GM18505 (cell line): Measurements from ENCODE around the gene TPRG1L.

Experiments used
- ATAC-seq: cut with Tn5 transposase; IDR thresholded peaks from one replicate; pipeline ENCODE4 v1.9.1; 2021; ENCODE audit not compliant: unreplicated experiment
- POLR2A ChIP-seq: IDR thresholded peaks from 4 replicates; pipeline ENCODE4 v1.6.1; 2011; ENCODE audit warnings: borderline replicate concordance; ENCODE audit not compliant: insufficient read depth, insufficient read length; ENCODE audit errors: extremely low read depth

The TPRG1L gene

DNA sequence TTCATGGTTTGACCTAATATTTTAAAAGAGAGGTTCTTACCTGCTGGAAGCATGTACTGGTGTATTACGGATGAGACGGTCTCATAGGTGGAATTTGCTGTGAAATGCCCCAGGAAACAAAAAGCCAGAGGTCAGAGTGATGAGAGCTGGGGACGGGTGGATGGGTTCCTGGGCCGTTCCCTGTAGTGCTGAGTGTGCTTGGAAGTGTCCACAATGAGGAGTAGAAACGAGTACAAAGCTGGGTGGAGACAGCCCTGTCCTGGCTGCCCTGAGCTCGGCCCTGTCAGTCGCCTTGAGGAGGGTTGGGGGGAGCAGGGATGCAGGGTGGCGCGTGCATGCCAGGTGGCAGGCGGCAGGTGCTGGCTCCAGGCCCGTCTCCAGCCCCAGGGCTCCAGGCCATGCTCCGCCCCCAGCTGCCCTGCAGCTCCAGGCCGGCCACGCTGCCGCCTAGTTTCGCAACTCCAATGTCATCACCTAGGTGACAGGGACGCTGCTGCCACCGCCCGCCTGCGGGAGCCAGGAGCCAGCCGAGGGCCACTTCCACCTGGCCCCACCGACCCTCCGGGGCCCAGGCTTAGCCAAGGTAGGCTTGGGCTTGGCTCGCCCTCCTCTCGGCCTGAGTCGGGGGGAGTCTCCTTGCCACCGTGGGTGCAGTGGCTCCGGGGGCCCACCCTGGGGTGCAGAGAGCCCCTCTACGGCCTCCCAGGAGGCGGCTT lies 43.9 kb downstream of the TPRG1L start:
- no peak for ATAC-seq
- TF ChIP-seq POLR2A, result no peak

DNA sequence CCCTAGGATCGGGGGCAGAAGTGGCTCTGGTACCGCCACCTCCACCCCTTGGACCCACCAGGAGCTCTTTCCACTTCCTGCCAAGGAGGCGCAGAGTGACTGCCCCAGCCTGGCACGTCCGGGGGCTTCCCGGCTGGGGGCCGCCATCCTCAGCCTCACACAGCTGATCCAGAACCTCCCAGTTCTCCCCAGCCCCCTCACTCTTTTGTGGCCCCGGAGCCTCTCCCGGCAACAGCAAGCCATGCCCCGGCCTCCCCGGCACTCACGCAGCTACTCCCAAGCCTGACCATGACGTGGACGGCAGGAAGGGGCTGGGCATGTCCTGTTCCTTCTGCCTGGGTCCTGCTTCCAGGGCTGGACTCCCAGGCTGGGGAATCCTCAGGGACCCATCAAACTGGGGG lies 44.6 kb downstream of the TPRG1L start:
- no peak for ATAC-seq
- TF ChIP-seq POLR2A, result no peak

DNA sequence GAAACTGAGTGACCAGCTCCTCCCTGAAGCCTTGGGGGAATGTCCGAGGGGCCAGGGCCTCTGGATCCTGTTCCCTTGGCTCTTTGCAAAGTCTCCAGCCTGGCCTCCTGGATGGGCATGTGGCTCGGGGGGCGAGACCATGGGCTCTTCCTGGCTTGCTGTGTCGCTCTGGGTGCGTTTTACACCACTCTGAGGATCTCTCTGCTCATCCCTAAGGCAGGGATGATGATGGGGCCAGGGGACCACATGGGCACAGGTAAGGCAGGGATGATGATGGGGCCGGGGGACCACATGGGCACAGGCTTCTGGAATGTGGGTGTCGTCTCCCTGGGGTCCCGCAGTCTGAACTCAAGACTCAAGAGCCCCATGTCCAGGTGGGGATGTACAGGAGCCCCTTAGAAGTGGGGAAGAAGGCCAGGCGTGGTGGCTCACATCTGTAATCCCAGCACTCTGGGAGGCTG lies 45.2 kb downstream of the TPRG1L start:
- TF ChIP-seq POLR2A, result no peak
- ATAC-seq, result no peak

DNA sequence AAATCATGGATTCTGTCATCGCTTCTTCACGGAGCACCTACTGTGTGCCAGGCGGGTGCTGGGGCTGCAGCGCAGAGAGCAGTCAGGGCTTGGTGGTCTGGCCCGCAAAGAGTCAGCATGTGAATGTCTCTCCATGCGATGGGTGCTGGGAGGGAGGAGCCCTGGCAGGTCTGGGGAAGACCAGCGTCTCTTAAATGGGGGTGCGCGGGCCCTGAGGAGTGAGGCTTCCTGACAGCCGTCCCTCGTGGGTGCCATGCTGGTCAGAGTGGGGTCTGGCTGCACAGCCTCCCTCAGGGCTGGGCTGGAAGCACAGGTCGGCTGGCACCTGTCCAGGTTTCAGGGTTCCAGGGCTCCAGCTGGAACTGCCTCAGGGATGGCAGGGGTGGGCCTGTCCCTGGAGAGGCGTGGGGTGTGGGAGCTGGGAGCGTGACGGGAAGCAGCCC lies 46.0 kb downstream of the TPRG1L start:
- ATAC-seq, result no peak
- TF ChIP-seq POLR2A, result no peak

DNA sequence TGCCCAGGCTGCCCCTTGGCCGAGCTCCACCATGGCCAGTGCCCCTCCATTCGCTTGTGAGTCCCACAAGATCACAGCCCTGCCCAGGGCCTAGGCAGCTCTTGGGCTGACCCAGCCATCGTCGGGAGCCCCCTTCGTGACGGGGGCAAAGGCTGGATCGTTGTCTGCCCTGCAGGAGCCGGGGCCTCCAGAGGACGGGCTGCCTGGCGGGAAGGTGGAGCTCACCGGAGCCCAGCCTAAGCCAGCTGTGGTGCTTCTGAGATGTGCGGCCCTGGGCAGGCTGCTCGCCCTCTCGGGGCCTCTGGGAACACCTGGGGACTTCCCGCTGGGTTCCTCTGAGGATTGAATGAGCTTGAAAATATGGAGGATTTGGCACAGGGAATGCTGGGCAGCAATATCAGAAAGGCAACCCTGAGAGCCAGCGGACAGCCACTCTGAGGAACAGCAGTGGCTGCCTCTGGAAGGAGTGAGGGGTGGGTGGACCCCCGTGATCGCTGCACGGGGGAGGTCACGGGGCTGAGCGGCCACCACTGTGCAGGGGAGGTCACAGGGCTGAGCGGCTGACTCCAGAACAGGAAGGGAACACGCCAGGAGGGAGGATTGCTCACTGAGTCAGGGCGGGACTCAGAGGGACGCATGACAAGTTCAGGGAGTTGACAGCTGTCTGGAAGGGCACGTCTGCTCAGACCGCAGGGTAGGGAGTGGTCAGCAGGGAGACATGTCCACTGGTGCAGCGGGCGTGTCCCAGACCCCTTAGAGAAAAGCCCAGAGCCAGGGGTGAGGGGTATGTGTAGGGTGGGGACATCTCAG lies 46.8 kb downstream of the TPRG1L start:
- ATAC-seq, result no peak
- TF ChIP-seq POLR2A, result no peak

DNA sequence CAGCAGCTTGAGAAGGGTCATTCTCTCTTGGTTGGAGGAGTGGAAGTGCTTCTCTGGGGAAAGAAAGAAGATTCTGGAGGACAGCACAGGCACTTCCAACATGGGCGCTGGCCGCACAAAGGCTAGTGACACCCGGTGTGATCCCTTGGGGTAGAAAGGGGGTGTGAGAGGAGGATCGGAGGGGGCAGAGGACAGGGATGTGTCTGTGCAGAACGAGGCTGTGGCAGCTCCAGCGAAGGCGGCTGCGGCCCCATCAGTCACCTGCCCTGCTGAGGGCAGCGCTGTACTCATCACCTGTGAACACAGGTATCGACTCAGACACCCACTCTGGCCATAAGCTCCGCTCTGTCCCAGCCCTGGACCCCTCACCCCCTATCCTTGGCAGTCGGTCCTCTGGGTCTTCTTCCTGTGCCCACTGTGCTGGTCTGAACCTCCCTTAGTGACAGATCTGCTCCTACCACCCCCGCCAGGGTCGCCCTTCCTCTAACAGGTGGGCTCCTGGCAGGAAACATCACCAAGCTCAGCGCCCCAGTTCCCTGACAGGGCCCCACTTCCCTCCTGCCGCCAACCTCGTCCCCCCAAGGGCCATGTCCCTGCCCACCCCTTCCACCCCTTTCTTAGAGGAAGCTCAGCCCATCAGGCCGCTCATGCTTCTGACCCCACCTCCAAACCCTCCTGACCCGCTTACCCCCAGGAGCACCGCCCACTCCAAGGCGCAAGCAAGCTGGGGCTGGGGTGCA lies 47.6 kb downstream of the TPRG1L start:
- no peak for ATAC-seq
- no peak for TF ChIP-seq POLR2A

DNA sequence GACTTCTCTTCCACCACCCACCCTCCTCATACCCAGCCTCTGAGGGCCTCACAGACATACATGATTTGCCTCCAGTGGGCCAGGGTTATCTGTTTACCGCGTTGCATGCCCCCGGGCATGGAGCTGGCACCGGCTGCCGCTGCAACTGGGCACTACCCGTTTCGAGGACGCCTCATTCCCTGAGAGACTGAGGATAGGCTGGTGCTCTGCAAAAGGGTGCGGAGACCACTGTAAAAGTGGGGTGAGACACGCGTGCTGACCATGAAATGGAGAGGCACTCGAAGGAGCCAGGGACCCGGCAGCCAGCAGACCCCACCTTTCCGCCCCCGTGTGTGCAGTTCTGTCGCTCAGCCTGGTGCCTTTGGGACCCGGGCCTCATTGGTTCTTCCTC lies 48.2 kb downstream of the TPRG1L start:
- ATAC-seq, result no peak
- TF ChIP-seq POLR2A, result no peak

DNA sequence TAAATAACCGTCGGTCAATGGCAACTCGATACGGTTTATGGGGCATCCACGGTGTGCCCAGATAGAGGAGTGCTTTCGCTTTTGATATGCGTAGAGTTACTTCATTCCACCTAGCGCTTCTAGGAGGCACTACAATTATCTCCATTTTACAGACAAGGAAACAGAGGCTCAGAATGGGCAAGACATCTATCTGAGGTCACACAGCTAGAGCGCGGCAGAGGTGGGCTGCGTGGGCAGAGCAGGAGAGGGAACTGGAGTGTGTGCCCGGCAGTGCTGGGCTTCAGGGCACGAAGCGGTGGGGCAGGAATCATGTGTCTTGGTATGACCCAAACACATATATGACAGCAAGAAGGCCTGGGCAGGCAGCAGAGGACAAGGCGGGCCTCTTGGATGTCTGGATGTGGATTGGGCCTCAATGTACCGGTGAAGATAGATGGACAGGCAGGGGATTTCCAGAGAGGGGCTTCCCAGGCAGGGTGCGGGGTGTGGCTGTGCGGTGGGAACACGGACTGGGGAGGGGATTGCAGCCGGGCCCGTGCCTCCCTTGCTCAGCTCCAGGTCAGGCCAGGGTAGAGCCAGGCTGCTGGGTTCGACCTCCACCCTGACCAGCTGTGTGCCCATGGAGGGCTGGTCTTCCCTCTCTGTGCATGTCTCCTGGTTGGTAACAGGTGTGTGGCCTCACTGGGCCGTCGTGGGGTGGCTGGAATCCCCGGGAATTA lies 48.7 kb downstream of the TPRG1L start:
- ATAC-seq, result no peak
- TF ChIP-seq POLR2A, result peak; percentile 36

DNA sequence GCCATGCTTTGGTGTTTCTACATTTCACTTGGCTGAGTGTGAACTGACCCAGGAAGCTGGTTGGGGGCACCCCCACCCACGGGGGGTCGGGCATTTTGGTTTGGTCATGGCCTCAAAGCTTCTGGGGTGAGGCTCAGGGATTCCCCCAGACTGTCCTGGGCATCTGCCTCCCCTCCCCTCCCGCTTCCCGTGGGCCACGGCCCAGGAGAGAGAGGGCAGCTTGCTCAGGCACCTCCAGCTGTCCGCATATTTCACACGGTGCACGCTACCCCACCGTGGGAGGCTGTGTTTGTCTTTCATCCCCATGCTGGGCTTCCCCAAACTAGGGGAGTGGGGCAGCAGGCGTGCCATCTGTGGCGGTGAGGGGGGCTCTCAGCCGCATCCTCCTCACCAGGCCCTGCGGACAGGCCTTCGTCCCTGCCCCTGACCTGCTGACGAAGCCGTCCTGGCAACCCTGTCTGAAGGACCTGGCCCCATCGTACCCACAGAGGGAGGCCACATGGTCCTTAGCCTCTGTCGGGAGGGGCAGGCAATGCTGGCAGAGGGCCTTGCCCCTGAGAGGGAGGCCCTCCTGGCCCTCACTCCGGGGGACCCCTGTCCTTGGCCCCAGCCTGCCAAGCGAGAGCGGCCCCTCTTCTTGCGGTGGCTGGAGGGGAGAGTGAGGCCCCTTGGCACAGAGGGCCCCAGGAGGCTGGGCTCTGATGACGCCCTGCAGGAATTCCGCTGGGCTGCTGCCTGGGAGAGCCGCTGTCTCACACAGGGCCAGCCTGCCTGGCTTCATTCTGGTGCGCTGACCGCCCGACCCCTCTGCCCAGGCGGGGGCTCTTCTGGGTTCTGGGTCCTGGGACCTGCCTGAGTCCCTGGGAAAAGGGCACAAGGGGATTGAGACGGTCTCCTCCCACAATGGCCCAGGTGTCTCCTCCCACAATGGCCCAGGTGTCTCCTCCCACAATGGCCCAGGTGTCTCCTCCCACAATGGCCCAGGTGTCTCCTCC lies 49.6 kb downstream of the TPRG1L start:
- no peak for TF ChIP-seq POLR2A
- no peak for ATAC-seq

DNA sequence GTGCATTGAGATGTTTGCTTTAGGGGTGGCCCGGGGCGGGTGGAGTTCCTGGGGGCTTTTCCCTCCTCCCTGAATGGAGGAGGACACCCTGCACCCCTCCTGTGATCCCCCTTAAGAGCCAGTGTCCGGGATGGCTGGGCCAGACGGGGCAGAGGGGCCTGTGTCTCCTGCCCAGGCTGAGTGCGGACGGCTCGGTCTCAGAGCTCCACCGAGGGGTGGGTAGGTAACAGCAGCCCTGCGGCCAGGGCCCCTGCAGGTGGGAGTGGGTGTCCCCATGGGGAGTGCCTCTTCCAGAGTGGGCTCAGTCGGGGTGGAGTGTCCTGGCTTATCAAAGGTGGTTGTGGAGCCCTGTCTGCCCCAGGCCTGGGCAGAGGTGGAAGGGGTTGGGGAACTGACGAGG lies 50.6 kb downstream of the TPRG1L start:
- no peak for ATAC-seq
- TF ChIP-seq POLR2A, result no peak

DNA sequence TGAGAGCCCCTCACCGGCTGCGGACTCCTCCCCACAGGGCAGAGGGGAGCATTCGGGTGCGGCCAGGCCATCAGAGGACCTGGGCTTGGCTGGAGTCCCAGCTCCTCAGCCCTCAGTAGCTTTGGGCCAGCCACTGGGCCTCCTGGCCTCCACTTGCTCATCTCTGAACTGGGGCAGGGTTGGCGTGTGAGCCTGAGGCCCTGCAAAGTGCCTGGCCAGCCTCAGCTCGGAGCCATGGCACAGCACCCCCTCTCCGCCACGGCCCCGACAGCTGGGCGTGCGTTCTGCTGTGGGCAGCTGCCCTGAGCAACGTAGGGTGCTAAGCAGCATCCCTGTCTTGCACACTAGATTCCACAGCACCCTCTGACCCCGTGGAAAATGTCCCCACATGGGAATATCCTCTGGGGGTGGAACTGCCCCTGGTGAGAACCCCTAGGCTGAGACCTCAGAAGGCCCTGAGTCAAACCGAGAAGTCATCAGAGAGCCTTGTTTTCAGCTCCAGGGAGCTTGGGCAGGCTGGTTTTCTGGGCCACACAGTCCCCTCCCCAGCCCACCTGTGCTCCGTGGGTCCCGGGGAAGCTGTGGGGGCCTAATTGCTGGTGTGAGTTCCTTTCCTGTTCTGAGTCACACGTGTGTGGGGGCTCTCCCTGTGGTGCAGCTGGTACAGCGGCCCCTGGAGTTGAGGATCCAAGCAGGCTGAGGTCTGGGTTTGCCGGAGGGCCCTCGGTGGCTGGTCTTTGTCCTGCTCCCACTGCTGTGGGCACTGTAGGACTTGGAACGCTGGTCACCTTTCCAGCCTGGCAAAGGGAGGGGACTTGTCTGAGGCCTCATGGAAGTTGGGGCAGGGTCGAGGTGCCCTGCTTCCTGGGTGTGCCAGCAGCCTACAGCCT lies 52.0 kb downstream of the TPRG1L start:
- TF ChIP-seq POLR2A, result peak; percentile 32
- ATAC-seq, result peak; percentile 59

DNA sequence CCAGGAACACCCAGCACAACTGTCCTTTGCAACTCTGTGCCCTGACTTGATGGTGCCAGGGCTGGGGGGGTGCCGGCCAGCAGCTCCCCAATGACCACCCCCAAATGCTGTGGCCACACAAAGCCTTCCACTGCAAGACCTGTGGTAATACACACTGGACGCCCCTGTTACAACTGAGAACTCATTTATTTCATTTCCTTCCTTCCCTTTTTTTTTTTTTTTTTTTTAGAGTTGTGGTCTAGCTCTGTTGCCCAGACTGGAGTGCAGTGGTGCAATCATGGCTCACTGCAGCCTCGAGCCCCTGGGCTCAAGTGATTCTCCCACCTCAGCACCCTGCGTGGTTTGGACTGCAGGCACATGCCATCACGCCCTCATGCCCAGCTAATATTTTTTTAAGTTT lies 52.7 kb downstream of the TPRG1L start:
- no peak for TF ChIP-seq POLR2A
- ATAC-seq, result peak; percentile 1
